Erythroblast (primary cell): ENCODE results near the gene IL26.

Experiments
- GATA1 ChIP-seq: IDR thresholded peaks from 2 replicates; pipeline ENCODE4 v1.6.1; 2011; ENCODE audit warnings: low read depth, mild to moderate bottlenecking, control low read depth, low read length, moderate library complexity
- POLR2A ChIP-seq: IDR thresholded peaks from 2 replicates; pipeline ENCODE4 v1.6.1; 2011; ENCODE audit warnings: mild to moderate bottlenecking, low read length

DNA sequence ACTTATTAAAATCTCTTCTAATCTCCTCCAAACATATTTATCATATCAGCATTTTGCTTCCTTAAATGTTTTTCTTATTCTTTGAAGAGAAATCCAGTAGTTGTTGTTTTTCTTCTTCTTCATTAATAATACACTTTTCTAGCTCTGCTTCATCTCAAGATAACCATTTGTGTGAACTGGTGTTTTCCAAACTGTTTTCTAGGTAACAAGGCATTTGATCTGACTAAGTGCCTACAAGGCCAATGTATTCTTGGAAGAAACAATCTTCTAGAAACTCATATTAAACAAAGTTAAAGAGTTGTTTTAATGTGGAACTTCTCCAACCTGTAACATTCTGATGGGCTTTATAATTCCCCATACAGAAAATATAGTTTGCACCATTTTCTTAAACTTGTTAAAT is 35.3 kb downstream of the IL26 start:
- TF ChIP-seq POLR2A (no peak), GATA1 (no peak)
